NCI-H2029 (cell line): ENCODE results near the gene BMP7.

Experiments used
- DNase-seq: peaks from one replicate; lab custom pipeline; 2025; lab: John Stamatoyannopoulos, UW

BMP7 gene

GRCh38 chr20:57266291-57267157, at the start of gene BMP7:
BMP7 (minus strand) TSS chr20:57266641; CDS start chr20:57266122, 519 bp downstream.
- DNase-seq = no peak

DNA sequence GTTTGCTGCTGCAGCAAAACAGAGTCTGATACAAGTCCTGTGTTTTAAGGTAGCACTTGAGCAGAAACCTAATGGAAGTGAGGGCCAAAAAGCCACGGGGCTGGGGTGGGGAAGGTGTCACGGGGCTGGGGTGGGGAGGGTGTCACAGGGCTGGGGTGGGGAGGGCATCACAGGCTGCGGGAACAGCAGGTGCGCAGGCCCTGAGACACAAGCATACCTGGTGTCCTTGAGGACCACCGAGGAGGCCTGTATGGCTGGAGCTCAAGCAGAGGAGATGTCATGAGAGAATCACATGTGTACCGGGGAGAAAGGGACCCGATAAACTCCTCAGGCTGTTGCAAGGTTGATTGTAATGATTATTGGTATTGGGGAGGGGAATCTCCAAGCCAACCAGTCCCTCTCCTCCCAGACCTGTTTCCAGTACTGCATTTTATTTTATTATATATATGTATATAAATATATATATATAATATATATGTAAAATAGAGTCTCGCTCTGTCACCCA, 49.6 kb upstream of the BMP7 start:
- no peak for DNase-seq

GRCh38 chr20:57315083-57315975, 48.9 kb upstream of the BMP7 start:
- DNase-seq = no peak

DNA sequence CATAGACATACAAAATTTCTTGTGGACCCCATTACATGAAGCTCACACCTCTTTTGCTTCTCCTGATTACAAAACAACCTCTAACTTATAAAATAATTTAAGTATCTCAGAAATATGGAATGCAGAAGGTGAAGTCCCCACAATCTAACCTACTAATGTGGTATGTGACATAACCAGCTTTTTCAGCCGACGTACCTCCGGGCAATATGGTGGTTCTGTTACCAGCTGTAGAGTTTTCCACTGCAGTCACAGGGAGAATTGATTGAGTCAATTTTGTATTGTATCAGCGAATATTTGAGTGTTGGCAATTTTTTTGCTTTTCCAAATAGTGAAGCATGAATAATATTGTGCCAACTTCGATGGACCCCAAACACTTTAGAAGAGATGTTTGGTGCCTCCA, 47.5 kb upstream of the BMP7 start:
- no peak for DNase-seq

DNA sequence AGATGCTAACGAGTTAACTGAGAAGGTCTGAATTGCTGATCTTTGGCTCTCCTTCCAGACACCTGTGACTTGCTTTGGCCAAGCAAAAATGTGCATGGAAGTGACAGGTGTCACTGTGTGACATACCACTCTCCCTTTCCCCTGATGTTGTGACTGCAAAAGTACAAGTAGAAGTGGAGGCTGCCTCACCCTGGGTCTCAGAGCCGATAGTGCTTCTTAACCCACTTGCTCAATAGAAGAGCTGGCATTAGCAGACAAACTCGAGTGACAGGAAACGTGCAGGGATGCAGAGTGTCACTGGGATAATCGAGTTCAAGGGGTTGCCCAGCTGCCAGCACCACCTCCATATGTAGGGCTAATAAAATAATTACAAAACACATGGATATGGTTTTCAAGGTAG, 46.8 kb upstream of the BMP7 start:
- DNase-seq = no peak

- DNase-seq = no peak
Measured at GRCh38 chr20:57312138-57312537, 45.7 kb upstream of the BMP7 start.

DNA sequence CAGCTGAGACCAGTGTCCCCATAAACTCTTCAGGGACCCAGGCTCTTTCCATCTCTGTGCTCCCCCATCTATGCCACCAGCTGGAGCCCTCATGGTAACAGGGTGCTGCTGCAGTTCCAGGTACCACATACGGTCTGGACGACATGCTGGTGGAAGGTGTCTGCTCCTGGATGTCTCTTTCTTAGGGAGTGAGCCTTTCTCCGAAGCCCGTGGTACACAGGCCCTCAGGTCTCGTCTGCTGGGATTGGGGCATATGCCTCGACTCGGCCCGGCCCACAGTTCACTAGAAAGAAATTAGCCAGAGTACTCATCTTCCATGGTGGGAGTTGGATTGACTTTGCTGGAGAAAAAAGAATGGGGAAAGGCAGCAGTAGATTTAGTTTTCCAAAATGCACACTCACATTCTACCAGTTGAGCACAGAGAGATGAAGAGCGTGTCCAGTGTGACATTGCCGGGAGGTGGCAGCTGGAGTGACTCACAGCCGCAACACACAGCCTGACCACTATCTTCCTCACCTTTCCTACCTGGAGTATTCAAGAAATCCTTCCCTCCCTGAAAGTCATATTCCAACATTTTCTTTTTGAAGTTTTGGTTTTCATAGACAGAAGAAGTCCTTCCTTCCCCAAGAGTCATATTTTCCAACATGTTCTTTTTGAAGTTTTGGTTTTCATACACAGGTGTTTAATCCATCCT, 44.5 kb upstream of the BMP7 start:
- DNase-seq = no peak

GRCh38 chr20:57309544-57310115, 43.2 kb upstream of the BMP7 start:
- DNase-seq = no peak

- no peak for DNase-seq
Measured at GRCh38 chr20:57308451-57309271, 42.2 kb upstream of the BMP7 start.

DNA sequence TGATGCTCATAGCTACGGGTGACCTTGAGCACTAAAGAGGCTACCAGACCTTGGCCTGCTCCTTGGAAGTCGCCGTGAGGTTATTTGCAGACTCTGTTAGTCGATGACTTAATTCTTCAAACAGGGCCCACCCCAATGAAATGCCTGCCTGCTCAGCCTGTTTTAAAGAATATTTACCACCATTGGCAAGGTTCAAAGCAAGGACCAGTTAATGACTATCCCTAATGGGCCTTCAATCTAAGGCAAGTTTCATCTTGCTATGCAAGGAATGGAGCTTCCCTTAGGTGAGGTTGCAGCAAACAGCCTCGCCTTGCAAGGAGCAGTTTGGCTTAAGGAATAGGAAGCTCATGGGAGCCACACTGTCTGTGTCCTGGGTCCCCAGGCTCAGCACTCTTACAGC, 40.3 kb upstream of the BMP7 start:
- no peak for DNase-seq

DNA sequence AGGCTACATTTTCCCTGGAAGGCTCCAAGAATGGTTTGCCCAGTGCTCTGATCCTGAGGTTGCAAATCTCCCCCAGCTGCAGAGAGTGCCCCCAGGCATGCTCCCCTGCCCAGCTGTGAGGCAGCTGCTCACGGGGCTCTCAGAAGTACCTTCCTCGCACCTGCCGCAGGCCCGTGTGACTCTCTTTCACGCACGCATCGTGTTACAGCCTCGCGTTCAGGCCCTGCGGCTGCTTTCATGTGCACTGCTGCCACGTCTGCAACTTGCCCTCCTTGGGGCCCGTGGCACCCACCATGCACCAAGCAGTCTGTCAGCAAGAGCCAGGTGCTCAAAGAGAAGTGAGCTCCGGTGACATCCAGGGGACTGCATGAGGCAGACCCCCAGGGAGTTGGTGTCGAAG, 34.6 kb upstream of the BMP7 start:
- no peak for DNase-seq

DNA sequence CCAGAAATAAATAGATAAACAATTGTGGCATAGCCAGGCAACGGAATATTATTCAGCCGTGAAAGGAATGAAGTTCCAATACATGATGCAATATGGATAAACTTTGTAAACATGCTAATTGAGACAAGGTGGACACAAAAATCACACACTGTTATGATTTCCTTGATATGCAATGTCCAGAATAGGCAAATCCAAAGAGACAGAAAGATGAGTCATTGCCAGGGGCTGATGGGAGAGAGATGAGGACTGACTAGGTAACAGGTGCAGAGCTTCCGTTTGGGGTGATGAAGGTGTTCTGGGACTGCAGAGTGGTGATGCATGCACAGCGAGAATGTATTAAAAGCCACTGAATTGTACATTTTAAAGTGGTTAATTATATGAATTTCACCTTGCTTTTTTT, 32.0 kb upstream of the BMP7 start:
- no peak for DNase-seq

- no peak for DNase-seq
Measured at GRCh38 chr20:57294550-57294949, 28.1 kb upstream of the BMP7 start.

DNA sequence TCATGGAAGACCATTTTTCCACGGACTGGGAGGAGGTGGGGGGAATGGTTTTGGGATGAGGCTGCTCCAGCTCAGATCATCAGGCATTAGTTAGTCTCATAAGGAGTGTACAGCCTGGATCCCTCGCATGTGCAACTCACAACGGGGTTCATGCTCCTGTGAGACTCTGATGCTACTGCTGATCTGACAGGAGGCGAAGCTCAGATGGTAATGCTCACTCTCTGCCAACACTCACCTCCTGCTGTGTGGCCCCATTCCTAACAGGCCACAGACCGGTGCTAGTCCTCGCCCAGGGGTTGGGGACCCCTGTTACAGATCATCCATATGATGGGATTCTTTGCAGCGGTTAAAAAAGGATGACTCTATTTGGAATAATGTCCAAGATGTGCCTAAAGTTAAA, 27.6 kb upstream of the BMP7 start:
- no peak for DNase-seq

DNA sequence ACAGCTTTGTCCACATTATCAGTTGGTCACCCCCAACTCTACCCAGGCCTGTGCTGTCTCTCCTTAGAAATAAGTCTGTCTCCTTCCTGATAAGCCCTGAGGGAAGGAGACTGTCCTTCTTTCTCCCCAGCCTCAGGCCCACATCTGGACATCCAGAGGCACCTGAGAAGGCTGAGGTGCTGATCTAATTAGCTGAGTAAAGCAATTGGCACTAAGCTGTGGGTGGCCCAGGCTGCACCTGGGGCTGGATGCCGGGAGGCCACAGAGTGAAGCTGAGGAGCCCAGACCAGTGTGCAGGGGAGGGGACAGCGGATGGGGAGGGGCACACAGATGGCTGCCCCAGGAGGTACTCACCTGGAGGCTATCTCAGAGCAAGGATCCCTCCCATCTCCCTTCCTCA, 26.2 kb upstream of the BMP7 start:
- DNase-seq = no peak

GRCh38 chr20:57291694-57292093, 25.3 kb upstream of the BMP7 start:
- DNase-seq = no peak

DNA sequence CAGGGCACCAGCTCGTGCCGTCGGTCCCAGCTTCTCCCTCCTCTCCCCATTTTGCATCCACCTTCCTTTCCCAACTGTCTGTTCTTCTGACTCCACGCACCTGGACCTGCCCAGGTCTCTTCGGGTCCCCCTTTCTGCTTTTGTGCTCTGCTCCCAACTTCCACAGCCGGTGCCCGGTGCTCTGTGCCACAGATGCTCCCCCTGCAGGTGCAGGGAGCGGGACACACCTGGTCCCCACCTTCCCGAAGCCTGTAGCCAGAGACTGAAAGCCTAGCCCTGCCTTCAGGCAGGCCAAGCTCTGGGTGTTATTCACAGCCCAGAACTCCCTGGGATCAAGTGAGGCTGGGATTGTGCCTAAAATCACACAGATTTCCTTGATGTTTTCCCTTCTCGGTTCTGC, 24.6 kb upstream of the BMP7 start:
- no peak for DNase-seq

DNA sequence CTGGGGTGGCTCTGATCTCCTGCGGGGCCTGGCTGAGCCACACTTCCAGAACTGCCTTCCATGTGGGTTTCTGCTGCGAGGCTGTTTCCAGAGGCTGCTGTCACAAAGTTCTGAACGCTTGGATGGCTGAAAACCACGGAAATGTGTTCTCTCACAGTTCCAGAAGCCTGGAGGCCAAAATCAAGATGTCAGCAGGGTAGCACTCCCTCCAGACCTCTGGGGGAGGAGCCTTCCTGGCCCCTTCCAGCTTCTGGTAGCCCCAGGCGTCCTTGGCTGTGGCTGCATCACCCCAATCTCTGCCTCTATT, 23.7 kb upstream of the BMP7 start:
- no peak for DNase-seq

DNA sequence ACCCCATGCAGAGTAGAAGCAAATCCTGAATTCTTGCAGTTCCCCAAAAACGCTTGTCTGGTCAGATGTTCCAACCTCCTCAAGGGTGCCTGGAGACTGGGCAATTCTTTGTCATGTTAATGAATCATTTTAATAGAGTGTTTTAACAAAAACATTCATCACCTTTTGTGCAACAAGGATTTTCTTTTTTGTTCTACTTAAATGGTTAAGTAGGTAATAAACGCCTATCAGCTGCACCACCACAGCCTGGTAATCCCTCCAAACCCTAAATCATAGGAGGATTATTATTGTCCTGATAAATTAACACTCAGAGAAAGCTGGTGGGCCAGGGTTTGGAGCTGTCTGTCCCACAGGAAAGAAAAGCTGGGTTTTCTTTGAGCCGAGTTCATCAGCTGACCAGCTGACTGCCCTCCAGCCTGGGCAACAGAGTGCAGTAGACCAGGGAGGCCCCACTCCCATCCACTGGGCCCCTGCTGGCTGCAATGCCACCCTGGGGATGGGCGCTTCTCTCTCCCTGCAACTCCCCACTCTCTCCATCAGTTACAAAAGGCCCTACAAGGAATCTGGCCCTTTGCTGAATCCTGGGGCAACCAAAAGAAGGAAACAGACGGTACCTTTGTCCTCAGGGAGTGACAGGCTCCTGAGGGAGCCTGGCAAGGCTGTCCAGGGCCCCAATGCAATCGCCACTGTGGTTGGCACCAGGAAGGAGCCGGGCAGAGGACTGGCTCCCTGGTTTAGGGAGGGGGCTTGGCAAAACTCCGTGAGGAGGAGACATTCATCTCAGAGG, 23.1 kb upstream of the BMP7 start:
- no peak for DNase-seq

- no peak for DNase-seq
Measured at GRCh38 chr20:57288651-57289277, 22.3 kb upstream of the BMP7 start.
